ENCODE data around the gene ALK.

DNA sequence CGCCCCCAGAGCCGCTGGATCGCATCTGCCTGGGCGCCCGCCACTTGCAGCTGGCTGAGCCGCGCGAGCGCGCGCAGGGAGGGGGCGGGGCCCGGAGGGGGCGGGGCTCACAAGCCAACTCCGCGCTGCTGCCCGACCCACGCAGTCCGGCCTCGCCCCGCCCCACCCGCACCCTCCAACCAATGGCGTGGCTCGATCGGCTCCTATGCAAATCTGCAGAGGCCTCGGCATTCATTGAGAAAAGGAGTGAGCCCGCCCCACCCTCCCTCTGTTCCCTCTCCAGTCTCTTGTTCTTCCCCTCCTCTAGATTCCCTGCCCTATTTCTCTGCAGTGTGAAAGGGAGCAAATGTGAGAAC, at the start of gene ALK:
- TF ChIP-seq CTCF (IDR thresholded peaks at IDR 0.05) = no peak
- TF ChIP-seq POLR2A (IDR thresholded peaks at IDR 0.05) = no peak
